SK-N-MC (cell line): ENCODE results near the gene SLC15A3.

Source experiments
- DNase-seq: peaks from one replicate; pipeline ENCODE4 v3.0.0-alpha.2; 2011; ENCODE audit warnings: low read depth, low spot score
- H3K27ac ChIP-seq: fragments of 200-600 bp; sonication (generic); 2 replicates; pipeline ENCODE4 v1.5.1; 2016; ENCODE audit warnings: mixed run types
- H3K36me3 ChIP-seq: fragments of 200-600 bp; sonication (generic); 2 replicates; pipeline ENCODE4 v1.6.1; 2017; ENCODE audit warnings: antibody characterized with exemption, low read length, mixed read lengths; ENCODE audit not compliant: insufficient read depth
- H3K4me3 ChIP-seq: fragments of 200-600 bp; sonication (generic); 2 replicates; pipeline ENCODE4 v1.5.1; 2016
- H3K9ac ChIP-seq: fragments of 200-600 bp; sonication (generic); 2 replicates; pipeline ENCODE4 v1.8.0; 2017; ENCODE audit warnings: mixed run types, mixed read lengths; ENCODE audit not compliant: insufficient read length
- H3K9me3 ChIP-seq: fragments of 200-600 bp; sonication (generic); 2 replicates; pipeline ENCODE4 v1.6.1; 2017; ENCODE audit warnings: low read depth, mild to moderate bottlenecking, antibody characterized with exemption, low read length, moderate library complexity, mixed read lengths
- EZH2 ChIP-seq: fragments of 200-600 bp; sonication (generic); IDR thresholded peaks from one replicate; pipeline ENCODE4 v1.6.1; 2017; ENCODE audit warnings: antibody characterized with exemption
- FOXP2 ChIP-seq: optimal IDR thresholded peaks from 2 replicates; pipeline ENCODE3; 2011; ENCODE audit warnings: mild to moderate bottlenecking, moderate library complexity; ENCODE audit not compliant: insufficient read depth; ENCODE audit errors: extremely low read length, control extremely low read depth
- POLR2AphosphoS5 ChIP-seq: IDR thresholded peaks from 2 replicates; pipeline ENCODE4 v1.6.1; 2012; ENCODE audit warnings: mild to moderate bottlenecking, low read depth, low read length, borderline replicate concordance

The SLC15A3 gene

GRCh38 chr11:60926500-60926899 is 25.5 kb downstream of the SLC15A3 start:
- DNase-seq: no peak
- Histone ChIP-seq H3K9ac (no peak overlapping the region), H3K4me3 (no peak overlapping the region), H3K36me3 (peaks cover 38% of the 10 kb centered on the region; the same call in 1 of the 2 replicates), H3K27ac (no peak overlapping the region), H3K9me3 (no peaks in the 10 kb centered on the region)
- TF ChIP-seq POLR2AphosphoS5 (no peak), EZH2 (no peak), FOXP2 (no peak)

- Histone ChIP-seq H3K9ac (no peak overlapping the region), H3K27ac (no peak overlapping the region), H3K36me3 (peaks cover 38% of the 10 kb centered on the region; the same call in 1 of the 2 replicates), H3K4me3 (peak overlapping the region; percentile 91), H3K9me3 (no peaks in the 10 kb centered on the region)
- no peak for DNase-seq
- TF ChIP-seq POLR2AphosphoS5 (no peak), FOXP2 (no peak), EZH2 (no peak)
Measured at GRCh38 chr11:60925868-60926267, 26.1 kb downstream of the SLC15A3 start.

- H3K36me3 ChIP-seq: peaks cover 41% of the 10 kb centered on the region
Measured at GRCh38 chr11:60924906-60925853, 26.8 kb downstream of the SLC15A3 start.

GRCh38 chr11:60924110-60924905 is 27.7 kb downstream of the SLC15A3 start, which contains the start of gene TMEM132A:
TMEM132A (plus strand) TSS chr11:60924460; CDS start chr11:60924634, 174 bp downstream.
- no peak within 1 kb of the TSS; the same call in 1 of the 2 replicates for H3K27ac ChIP-seq
- peak within 1 kb of the TSS; percentile 91 for H3K4me3 ChIP-seq
- H3K9me3 ChIP-seq: no peaks in the 10 kb centered on the region
- no peak for TF ChIP-seq EZH2
- TF ChIP-seq FOXP2: no peak
- TF ChIP-seq POLR2AphosphoS5: no peak
- DNase-seq: no peak
- peaks cover 43% of the 10 kb centered on the region for H3K36me3 ChIP-seq
- H3K9ac ChIP-seq: peak within 1 kb of the TSS; percentile 89

More at GRCh38 chr11:60924906-60925853, 26.8 kb downstream of the SLC15A3 start:
- H3K9me3 ChIP-seq: no peaks in the 10 kb centered on the region
- H3K4me3 ChIP-seq: peak overlapping the region; percentile 91
- H3K9ac ChIP-seq: peak overlapping the region; percentile 89
- H3K27ac ChIP-seq: no peak overlapping the region
- no peak for DNase-seq
- TF ChIP-seq EZH2 (no peak), POLR2AphosphoS5 (no peak), FOXP2 (no peak)

- DNase-seq: no peak
- H3K9ac ChIP-seq: peak overlapping the region; percentile 22
- no peak overlapping the region for H3K27ac ChIP-seq
Measured at GRCh38 chr11:60923800-60924109, 28.2 kb downstream of the SLC15A3 start.

GRCh38 chr11:60923326-60923725 is 28.6 kb downstream of the SLC15A3 start:
- Histone ChIP-seq H3K9me3 (no peaks in the 10 kb centered on the region), H3K4me3 (no peak overlapping the region), H3K27ac (no peak overlapping the region; the same call in 1 of the 2 replicates), H3K36me3 (peaks cover 48% of the 10 kb centered on the region), H3K9ac (no peak overlapping the region)
- no peak for DNase-seq
- TF ChIP-seq EZH2: no peak
- TF ChIP-seq POLR2AphosphoS5: no peak
- TF ChIP-seq FOXP2: no peak

More at GRCh38 chr11:60923800-60924109, 28.2 kb downstream of the SLC15A3 start:
- Histone ChIP-seq H3K9me3 (no peaks in the 10 kb centered on the region), H3K4me3 (peak overlapping the region; percentile 91), H3K36me3 (peaks cover 44% of the 10 kb centered on the region)
- TF ChIP-seq FOXP2 (no peak), POLR2AphosphoS5 (no peak), EZH2 (no peak)

GRCh38 chr11:60922906-60923305 is 29.1 kb downstream of the SLC15A3 start:
- Histone ChIP-seq H3K9me3 (no peaks in the 10 kb centered on the region), H3K9ac (no peak overlapping the region), H3K27ac (no peak overlapping the region; the same call in 1 of the 2 replicates), H3K4me3 (no peak overlapping the region), H3K36me3 (peaks cover 51% of the 10 kb centered on the region)
- DNase-seq: no peak
- no peak for TF ChIP-seq FOXP2
- TF ChIP-seq POLR2AphosphoS5: no peak
- TF ChIP-seq EZH2: no peak
